GM21390 (cell line): ENCODE measurements around the gene SPATA45.

Experiments
- ATAC-seq: cut with Tn5 transposase; IDR thresholded peaks from one replicate; pipeline ENCODE4 v1.9.1; 2021; ENCODE audit not compliant: unreplicated experiment

Gene SPATA45

GRCh38 chr1:212833211-212834207 lies 13.9 kb downstream of the SPATA45 start:
- ATAC-seq: peak; percentile 73

- ATAC-seq: no peak
Measured at GRCh38 chr1:212828395-212828794, 19.1 kb downstream of the SPATA45 start.

- no peak for ATAC-seq
Measured at GRCh38 chr1:212827831-212828278, 19.6 kb downstream of the SPATA45 start.

GRCh38 chr1:212827171-212827776 lies 20.2 kb downstream of the SPATA45 start:
- ATAC-seq: no peak

GRCh38 chr1:212825798-212826452 lies 21.5 kb downstream of the SPATA45 start:
- ATAC-seq: no peak

DNA sequence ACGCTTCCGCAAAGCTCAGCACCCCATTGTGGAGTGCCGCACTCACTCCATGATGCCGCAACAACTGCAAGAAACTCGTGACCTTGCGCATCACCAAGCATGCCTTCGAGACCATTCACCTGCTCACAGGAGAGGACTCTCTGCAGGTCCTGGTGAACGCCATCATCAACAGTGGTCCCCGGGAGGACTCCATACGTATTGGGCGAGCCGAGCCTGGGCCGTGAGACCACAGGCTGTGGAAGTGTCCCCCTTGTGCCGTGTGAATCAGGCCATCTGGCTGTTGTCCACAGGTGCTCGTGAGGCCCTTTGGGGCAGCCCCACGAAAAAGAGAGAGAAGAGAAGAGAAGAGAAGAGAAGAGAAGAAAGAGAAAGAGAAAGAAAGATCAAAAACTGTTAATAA lies 23.2 kb downstream of the SPATA45 start:
- ATAC-seq: no peak

- ATAC-seq: no peak
Measured at GRCh38 chr1:212822956-212823355, 24.5 kb downstream of the SPATA45 start.

GRCh38 chr1:212820969-212821368 lies 26.5 kb downstream of the SPATA45 start:
- no peak for ATAC-seq

- peak; percentile 75 for ATAC-seq
Measured at GRCh38 chr1:212819726-212820125, 27.7 kb downstream of the SPATA45 start.

GRCh38 chr1:212816567-212817278 lies 30.7 kb downstream of the SPATA45 start:
- ATAC-seq: no peak

- ATAC-seq: no peak
Measured at GRCh38 chr1:212814537-212815334, 32.7 kb downstream of the SPATA45 start.

- peak; percentile 54 for ATAC-seq
Measured at GRCh38 chr1:212805767-212806166, 41.7 kb downstream of the SPATA45 start.

DNA sequence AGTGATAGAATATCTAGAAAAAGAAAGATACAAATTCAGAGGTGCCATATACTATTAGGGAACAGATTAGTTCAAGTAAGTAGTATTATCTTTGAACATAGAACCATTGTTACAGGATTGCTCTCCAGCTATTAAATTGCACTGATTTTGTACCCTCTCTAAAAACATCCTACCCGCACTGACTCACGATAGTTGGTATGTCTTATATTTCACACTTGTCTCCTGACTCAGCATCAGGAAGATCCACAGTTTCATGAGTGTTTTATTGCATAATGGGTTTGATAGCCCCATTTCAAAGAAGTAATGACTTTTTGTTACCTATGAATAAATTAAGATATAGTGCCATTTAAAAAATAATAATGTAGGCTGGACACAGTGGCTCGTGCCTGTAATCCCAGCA lies 49.8 kb downstream of the SPATA45 start:
- ATAC-seq: no peak

DNA sequence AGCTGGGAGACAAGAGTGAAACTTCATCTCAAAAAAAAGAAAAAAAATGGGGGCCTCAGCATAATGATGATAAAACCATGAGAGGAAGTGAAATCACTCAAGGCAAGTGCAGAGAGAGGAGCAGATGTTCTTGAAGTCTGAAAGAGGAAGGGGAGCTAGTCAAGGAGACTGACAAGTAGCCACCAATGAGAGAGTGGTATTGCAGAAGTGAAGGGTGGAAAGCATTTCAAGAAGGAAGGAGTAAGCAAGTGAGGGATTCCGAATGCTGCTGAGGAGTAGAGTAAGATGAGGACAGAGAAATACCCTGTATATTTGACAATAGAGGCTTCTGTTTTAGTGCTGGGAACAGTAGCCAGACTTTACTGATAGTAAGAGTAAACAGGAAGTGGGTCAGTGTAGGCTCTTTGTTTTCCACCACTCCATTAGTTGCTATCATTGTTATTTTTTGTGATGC lies 52.9 kb downstream of the SPATA45 start:
- peak; percentile 86 for ATAC-seq

DNA sequence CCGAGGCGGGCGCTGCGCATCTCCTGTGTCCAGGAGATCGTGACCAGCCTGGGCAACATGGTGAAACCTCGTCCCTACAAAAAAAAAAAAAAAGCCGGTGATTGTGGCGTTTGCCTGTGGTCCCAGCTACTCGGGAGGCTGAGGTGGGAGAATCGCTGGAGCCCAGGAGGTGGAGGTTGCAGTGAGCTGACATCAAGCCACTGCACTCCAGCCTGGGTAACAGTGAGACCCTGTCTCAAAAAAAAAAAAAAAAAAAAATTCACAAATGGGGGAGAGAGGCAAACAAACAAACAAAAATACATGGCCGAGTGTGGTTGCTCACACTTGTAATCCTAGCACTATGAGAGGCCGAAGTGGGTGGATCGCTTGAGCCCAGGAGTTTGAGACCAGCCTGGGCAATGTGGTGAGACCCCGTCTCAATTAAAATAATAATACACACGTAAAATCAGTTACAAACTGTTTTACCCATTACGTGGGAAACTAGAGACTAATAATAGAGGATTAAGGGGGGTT lies 55.0 kb downstream of the SPATA45 start:
- no peak for ATAC-seq

DNA sequence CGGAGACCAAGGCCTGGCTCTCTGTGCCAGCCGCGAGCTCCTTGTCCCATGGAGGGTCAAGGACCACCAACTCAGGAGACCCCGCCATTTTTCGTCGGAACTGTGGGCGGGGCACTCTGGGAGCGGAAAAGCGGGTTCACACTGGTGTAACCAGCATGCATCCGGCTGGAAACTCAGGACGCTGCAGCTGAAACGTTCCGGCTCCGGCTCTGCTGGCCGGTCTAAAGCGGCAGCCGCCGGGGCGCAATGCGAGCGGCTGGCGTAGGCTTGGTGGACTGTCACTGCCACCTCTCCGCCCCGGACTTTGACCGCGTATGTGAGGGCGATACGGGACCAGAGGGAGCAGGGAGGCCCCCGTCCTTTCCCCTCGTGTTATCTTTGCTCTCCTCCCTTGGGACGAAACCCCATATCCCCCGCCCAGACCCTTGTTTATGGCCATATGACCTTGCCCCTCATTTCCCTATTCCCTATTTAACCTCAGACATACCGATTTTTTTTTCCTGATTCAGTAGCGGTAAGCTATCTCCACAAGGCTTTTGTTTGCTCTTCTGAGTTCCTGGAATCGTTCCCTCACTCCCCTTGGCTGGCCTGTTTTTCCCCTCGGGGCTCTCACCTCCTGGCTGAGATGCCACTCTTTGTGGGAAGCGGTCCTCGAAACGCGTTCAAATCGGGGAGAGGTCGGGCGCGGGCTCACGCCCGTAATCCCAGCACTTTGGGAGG lies 55.6 kb downstream of the SPATA45 start, which contains the start of the genes NSL1 and TATDN3:
NSL1 (minus strand) TSS at position 102 of the 720 bp plus-strand sequence; CDS start at position 88, 14 bp downstream.
TATDN3 (plus strand) TSS at position 219 of the 720 bp plus-strand sequence; CDS start at position 247, 28 bp downstream.
- peak; percentile 63 for ATAC-seq

DNA sequence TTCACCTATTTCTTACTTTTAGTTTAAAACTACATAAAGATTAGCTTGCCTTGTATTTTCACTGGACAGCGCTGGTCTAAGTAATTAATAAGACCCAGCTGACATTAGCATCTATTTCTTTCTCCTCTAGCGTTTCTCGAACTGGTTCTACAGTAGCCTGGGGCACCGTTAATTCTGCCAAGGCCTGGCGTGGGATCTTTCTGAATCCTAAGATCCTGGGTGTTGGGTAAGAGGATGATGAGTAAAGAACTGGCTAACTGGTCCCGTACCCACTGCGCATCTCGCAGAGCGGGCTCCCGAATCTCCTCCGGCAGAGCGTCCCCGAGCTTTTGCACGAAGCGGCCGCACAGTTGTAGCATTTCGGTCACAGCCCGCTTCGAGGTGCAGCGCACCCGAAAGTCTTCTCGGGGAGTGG lies 56.2 kb downstream of the SPATA45 start:
- peak; percentile 24 for ATAC-seq

- no peak for ATAC-seq
Measured at GRCh38 chr1:212785871-212786270, 61.6 kb downstream of the SPATA45 start.

- ATAC-seq: no peak
Measured at GRCh38 chr1:212783976-212784375, 63.5 kb downstream of the SPATA45 start.
